OCI-LY1 (cell line): ENCODE results near the gene SLC25A25.

Experiments
- H2AFZ ChIP-seq: fragments of 200-600 bp; sonication (generic), shearing (Covaris generic); 2 replicates; pipeline ENCODE4 v1.6.0; 2014; ENCODE audit warnings: antibody characterized with exemption, mild to moderate bottlenecking, low read length
- H3F3A ChIP-seq: fragments of 200-600 bp; sonication (generic), shearing (Covaris generic); 2 replicates; pipeline ENCODE4 v1.6.0; 2014; ENCODE audit warnings: mild to moderate bottlenecking, antibody characterized with exemption, low read length, moderate library complexity; ENCODE audit not compliant: insufficient read depth
- H3K27ac ChIP-seq: fragments of 200-600 bp; sonication (generic); 2 replicates; pipeline ENCODE4 v1.5.1; 2014; ENCODE audit warnings: low read length, mixed run types, mild to moderate bottlenecking, low read depth; ENCODE audit not compliant: poor library complexity, severe bottlenecking
- H3K27me3 ChIP-seq: fragments of 200-600 bp; sonication (generic); 2 replicates; pipeline ENCODE4 v1.6.0; 2014; ENCODE audit warnings: antibody characterized with exemption, mild to moderate bottlenecking, low read length, moderate library complexity; ENCODE audit not compliant: insufficient read depth
- H3K36me3 ChIP-seq: fragments of 200-600 bp; sonication (generic); 2 replicates; pipeline ENCODE4 v1.6.1; 2014; ENCODE audit warnings: mild to moderate bottlenecking, antibody characterized with exemption, low read length, moderate library complexity, mixed read lengths; ENCODE audit not compliant: insufficient read depth
- H3K4me1 ChIP-seq: fragments of 200-600 bp; sonication (generic); 2 replicates; pipeline ENCODE4 v1.5.1; 2014; ENCODE audit warnings: mild to moderate bottlenecking, low read length, moderate library complexity; ENCODE audit not compliant: insufficient read depth, severe bottlenecking
- H3K4me2 ChIP-seq: fragments of 200-600 bp; sonication (generic), shearing (Covaris generic); 2 replicates; pipeline ENCODE4 v1.6.1; 2014; ENCODE audit warnings: low read length
- H3K4me3 ChIP-seq: fragments of 200-600 bp; sonication (generic); 2 replicates; pipeline ENCODE4 v1.5.1; 2014; ENCODE audit warnings: low read length, low read depth, mild to moderate bottlenecking, mixed read lengths; ENCODE audit not compliant: poor library complexity, severe bottlenecking
- H3K79me2 ChIP-seq: fragments of 200-600 bp; shearing (Covaris generic); 2 replicates; pipeline ENCODE4 v1.6.1; 2016; ENCODE audit warnings: mixed run types, low read length, mixed read lengths; ENCODE audit not compliant: insufficient read depth
- H3K9ac ChIP-seq: fragments of 200-600 bp; sonication (generic), shearing (Covaris generic); 2 replicates; pipeline ENCODE4 v1.6.1; 2014; ENCODE audit warnings: mild to moderate bottlenecking, low read length, mixed read lengths
- H3K9me2 ChIP-seq: fragments of 200-600 bp; sonication (generic), shearing (Covaris generic); 2 replicates; pipeline ENCODE4 v1.6.1; 2014; ENCODE audit warnings: low read depth, mild to moderate bottlenecking, low read length, mixed read lengths
- H3K9me3 ChIP-seq: fragments of 200-600 bp; shearing (Covaris generic); 2 replicates; pipeline ENCODE4 v1.6.1; 2014; ENCODE audit warnings: low read length, mixed read lengths
- H4K20me1 ChIP-seq: fragments of 200-600 bp; sonication (generic), shearing (Covaris generic); 2 replicates; pipeline ENCODE4 v1.6.0; 2016; ENCODE audit warnings: mild to moderate bottlenecking, low read length; ENCODE audit not compliant: insufficient read depth
- EZH2 ChIP-seq: fragments of 200-600 bp; sonication (generic), shearing (Covaris generic); IDR thresholded peaks from 2 replicates; pipeline ENCODE4 v1.8.0; 2017; ENCODE audit warnings: borderline replicate concordance, mixed run types, mild to moderate bottlenecking, antibody characterized with exemption, low read length, moderate library complexity, mixed read lengths
- TF ChIP-seq, protein P1 (sequence below): fragments of 200-600 bp; sonication (generic), shearing (Covaris generic); IDR thresholded peaks from 2 replicates; pipeline ENCODE4 v1.5.1; 2017; ENCODE audit warnings: mild to moderate bottlenecking, antibody characterized with exemption, low read length, moderate library complexity, mixed read lengths

The SLC25A25 gene

DNA sequence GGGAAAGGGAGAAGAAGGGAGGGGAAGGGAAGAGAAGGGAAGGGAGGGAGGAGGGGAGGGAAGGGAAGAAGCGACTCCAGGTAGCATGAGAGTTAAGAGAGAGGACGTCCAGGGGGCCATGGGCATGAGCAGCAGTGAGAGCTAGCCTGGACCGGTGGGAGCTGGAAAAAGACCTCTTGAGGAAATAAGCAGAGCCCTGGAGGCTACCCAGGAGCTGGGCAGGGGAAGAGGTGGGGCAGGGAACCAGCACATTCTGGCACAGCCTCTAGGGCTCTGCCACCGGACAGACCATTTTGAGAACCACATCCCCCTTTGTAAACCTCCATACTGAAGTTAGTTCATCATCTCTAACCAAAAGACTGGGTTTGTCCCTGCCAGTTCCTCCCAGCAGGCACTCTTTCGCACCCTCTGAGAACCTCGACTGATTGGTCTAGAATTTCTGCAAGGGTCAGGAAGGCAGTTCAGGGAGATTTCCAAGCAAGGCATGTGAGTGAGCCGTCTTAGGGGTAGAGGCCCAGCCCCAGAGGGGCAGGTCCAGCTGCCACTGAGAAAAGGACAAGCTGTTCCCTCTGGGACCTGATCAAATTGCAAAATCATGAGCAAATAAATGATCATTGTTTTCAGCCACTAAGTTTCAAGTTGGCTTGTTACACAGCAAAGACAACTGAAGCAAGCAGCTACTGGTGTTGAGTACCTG lies 12.5 kb upstream of the SLC25A25 start:
- Histone ChIP-seq H3K27ac (no peak overlapping the region), H3K9ac (no peak overlapping the region), H3K4me2 (no peak overlapping the region)

DNA sequence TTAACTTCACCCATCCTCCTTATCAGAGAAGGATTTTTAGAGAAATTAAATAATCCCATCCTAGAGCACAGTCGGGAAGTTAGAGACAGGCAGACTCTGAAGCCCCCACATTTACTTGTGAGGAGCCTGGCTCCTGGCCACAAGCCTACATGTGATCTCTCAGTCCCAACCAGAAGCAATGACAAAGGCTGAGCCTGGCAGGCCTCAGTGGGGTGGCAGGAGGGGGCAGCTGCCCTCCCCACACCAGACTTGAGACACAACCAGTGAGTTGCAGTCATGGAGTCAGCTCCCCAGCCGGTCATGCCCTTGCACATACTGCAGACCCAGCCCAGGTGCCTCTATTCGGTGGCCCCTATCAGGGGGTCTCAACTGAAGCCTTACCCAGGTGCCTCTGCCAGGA lies 11.9 kb upstream of the SLC25A25 start:
- TF ChIP-seq, protein P1, sequence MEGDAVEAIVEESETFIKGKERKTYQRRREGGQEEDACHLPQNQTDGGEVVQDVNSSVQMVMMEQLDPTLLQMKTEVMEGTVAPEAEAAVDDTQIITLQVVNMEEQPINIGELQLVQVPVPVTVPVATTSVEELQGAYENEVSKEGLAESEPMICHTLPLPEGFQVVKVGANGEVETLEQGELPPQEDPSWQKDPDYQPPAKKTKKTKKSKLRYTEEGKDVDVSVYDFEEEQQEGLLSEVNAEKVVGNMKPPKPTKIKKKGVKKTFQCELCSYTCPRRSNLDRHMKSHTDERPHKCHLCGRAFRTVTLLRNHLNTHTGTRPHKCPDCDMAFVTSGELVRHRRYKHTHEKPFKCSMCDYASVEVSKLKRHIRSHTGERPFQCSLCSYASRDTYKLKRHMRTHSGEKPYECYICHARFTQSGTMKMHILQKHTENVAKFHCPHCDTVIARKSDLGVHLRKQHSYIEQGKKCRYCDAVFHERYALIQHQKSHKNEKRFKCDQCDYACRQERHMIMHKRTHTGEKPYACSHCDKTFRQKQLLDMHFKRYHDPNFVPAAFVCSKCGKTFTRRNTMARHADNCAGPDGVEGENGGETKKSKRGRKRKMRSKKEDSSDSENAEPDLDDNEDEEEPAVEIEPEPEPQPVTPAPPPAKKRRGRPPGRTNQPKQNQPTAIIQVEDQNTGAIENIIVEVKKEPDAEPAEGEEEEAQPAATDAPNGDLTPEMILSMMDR: no peak
- Histone ChIP-seq H3K36me3 (no peaks in the 10 kb centered on the region), H3K9ac (no peak overlapping the region), H3K79me2 (no peaks in the 10 kb centered on the region), H3K4me1 (peaks cover 11% of the 10 kb centered on the region), H3K9me2 (no peaks in the 10 kb centered on the region), H3K4me2 (no peak overlapping the region), H3K9me3 (no peaks in the 10 kb centered on the region), H3K27ac (no peak overlapping the region), H3K27me3 (no peaks in the 10 kb centered on the region), H4K20me1 (no peaks in the 10 kb centered on the region), H3K4me3 (no peak overlapping the region), H2AFZ (no peak overlapping the region), H3F3A (no peaks in the 10 kb centered on the region)

More for the DNA sequence above, 12.5 kb upstream of the SLC25A25 start:
- no peaks in the 10 kb centered on the region for H3K27me3 ChIP-seq
- no peaks in the 10 kb centered on the region for H3K9me2 ChIP-seq
- no peaks in the 10 kb centered on the region for H3K36me3 ChIP-seq
- peaks cover 11% of the 10 kb centered on the region for H3K4me1 ChIP-seq
- H3F3A ChIP-seq: no peaks in the 10 kb centered on the region
- H4K20me1 ChIP-seq: no peaks in the 10 kb centered on the region
- H3K9me3 ChIP-seq: no peaks in the 10 kb centered on the region
- no peak for TF ChIP-seq EZH2
- TF ChIP-seq, protein P1: no peak
- no peaks in the 10 kb centered on the region for H3K79me2 ChIP-seq
- H2AFZ ChIP-seq: no peak overlapping the region
- H3K4me3 ChIP-seq: no peak overlapping the region

DNA sequence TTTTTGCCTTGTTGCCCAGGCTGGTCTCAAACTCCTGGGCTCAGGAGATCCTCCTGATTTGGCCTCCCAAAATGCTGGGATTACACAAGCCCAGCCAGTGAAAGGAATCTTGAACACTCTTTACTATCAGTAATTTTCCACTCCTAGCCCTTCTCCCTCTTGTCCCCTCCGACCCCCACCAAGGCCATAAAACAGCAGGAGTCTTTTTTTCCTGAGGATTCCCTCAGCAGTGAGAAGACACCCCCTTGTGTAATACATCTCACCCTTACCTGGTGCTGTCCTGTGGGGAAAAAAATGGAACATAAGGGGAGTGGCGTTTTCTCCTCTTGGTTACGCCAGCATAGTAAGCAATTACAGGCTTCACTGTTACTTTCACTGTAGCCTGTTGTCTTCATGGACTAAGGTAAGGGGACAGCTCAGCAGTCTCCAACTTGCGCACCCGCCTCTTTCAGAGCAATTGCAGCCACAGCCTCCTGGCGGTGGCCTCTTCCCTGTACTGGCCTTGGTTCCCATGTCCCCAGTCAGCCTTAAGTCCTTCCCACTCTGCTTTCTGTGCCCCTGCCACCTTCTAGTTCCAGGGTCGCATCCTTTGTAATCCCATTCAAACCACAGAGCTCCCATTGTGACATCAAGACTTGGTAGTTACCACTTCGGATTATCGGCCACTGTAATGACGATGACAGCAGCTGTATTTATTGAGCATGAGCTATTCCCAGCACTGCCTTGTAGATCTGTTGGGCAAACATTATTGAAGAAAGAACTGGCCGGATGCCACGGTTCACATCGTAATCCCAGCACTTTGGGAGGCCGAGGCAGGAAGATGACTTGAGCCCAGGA lies 10.9 kb upstream of the SLC25A25 start:
- Histone ChIP-seq H4K20me1 (no peaks in the 10 kb centered on the region), H3K9me3 (no peaks in the 10 kb centered on the region), H3K9ac (no peak overlapping the region), H3K4me2 (no peak overlapping the region), H3F3A (no peaks in the 10 kb centered on the region), H3K27ac (no peak overlapping the region), H3K79me2 (no peaks in the 10 kb centered on the region), H3K27me3 (no peaks in the 10 kb centered on the region), H3K36me3 (no peaks in the 10 kb centered on the region), H3K4me3 (no peak overlapping the region), H3K4me1 (peaks cover 5% of the 10 kb centered on the region), H3K9me2 (no peaks in the 10 kb centered on the region), H2AFZ (no peak overlapping the region)
- TF ChIP-seq EZH2: no peak
- TF ChIP-seq, protein P1: no peak
